GM12873 (cell line): ENCODE measurements around the gene REEP1.

Experiments
- CTCF ChIP-seq: IDR thresholded peaks from 2 replicates; pipeline ENCODE4 v1.5.1; 2012; ENCODE audit warnings: low read depth, mild to moderate bottlenecking, moderate library complexity, low read length, control low read depth; ENCODE audit not compliant: insufficient read depth; ENCODE audit errors: missing control alignments

REEP1 gene

GRCh38 chr2:86280191-86280667 is 57.2 kb downstream of the REEP1 start:
- TF ChIP-seq CTCF = no peak

GRCh38 chr2:86275962-86276361 is 61.5 kb downstream of the REEP1 start:
- no peak for TF ChIP-seq CTCF

DNA sequence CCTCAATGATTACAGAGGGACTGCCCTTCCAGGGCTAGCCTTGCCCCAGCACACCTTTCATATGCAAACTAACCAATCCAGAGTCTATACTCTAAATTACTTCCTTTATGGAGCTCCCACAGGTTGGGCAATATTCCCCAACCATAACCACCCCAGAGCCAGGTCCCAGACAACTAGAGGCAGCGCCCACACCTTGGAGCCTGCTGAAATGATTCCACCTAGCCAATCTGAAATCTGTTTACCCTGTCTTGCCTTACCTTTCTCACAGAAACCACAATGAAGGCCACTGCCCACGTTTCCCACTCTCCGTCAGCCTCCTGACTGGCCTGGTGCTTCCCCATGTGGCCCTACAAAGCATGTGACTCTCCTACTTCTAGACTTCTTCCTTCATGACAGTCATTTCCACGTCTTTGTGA is 62.0 kb downstream of the REEP1 start:
- no peak for TF ChIP-seq CTCF

- TF ChIP-seq CTCF = no peak
These were observed 62.5 kb downstream of the REEP1 start for GRCh38 chr2:86274918-86275275.

- no peak for TF ChIP-seq CTCF
These were observed 63.0 kb downstream of the REEP1 start for GRCh38 chr2:86274265-86274917.

DNA sequence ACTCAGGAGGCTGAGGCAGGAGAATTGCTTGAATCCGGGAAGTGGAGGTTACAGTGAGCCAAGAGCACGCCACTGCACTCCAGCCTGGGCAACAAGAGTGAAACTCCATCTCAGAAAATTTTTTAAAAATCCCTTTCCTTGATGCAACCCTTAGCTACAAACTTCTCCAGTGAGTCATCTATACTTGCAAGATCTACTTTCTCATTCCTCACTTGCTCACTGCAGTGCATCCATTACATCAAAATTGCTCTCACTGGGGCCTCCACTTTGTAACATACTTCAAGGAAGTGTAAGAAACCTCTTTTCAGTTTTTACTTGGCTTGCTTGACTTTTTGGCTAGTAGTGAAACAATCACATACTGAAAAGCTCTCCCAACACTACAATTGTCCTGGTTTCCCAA is 65.3 kb downstream of the REEP1 start:
- no peak for TF ChIP-seq CTCF

- TF ChIP-seq CTCF = no peak
These were observed 66.2 kb downstream of the REEP1 start for GRCh38 chr2:86271248-86271647.
